GM21360 (cell line): ENCODE data around the gene IER5.

Experiments
- ATAC-seq: cut with Tn5 transposase; IDR thresholded peaks from one replicate; pipeline ENCODE4 v1.9.1; 2021; ENCODE audit warnings: mild to moderate bottlenecking, moderate library complexity; ENCODE audit not compliant: unreplicated experiment

The IER5 gene

GRCh38 chr1:181131255-181131941 is 42.9 kb downstream of the IER5 start:
- ATAC-seq, result peak; percentile 30

- no peak for ATAC-seq
These were observed 45.0 kb downstream of the IER5 start for GRCh38 chr1:181133441-181133951.

DNA sequence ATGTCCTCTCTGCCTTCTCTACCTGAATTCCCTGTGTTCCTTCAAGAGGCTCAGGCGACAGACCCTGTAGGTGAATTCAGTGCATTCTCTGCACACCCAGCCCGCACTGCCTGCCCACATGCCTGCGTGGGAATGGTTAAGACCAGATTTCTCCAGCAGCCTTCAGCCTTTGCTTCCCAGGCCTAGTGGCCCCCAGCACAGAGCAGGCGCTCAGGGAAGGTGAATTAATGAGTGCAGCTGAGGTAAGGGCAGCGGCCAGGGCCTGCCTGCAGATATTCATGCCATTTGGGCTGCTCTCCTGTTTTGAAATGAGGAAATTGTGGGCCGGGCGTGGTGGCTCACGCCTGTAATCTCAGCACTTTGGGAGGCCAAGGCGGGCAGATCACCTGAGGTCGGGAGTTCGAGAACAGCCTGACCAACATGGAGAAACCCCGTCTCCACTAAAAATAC is 45.5 kb downstream of the IER5 start:
- no peak for ATAC-seq

DNA sequence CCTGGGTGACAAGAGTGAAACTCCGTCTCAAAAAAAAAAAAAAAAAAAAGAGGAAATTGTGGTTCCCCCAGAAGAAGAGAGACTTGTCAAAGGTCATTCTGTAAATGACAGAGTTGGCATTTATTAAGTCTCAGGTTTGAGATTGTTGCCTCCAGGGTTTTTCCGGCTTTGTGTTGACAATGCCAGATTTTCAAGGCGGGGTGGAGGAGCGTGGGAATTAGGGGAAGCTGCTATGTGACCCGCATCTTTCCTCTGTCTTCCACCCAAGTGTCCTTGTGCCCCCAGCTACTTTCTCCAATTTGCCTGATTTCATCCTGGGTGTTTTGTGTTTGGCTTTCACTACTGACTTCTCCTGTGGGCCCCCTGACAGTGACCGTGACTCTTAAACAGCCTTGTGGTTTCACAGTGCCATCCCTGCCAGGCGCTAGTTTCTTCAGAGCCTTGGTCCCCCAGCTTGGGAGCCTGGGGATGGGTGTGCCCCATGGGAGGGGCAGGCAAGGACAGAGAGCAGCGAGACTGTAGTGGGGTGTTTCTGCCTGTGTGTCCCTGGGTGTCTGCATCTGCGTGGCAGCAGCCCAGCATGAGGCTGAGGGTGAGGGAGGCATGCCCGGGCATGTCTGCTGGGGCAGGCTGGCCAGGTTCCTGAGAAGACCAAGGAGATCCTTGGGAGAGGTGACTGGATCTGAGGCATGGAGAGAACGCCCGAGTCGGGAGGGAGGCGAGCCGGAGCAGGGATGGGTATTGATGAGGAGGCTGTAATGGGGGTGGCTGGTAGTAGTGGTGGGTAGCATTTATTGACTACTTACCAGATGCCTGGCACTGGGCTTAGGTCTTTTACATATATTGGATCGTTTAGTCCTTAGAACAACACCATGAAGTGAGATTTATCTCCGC is 46.3 kb downstream of the IER5 start:
- peak; percentile 28 for ATAC-seq

GRCh38 chr1:181135437-181135731 is 46.9 kb downstream of the IER5 start:
- ATAC-seq, result no peak

GRCh38 chr1:181135815-181136737 is 47.6 kb downstream of the IER5 start:
- ATAC-seq, result no peak

DNA sequence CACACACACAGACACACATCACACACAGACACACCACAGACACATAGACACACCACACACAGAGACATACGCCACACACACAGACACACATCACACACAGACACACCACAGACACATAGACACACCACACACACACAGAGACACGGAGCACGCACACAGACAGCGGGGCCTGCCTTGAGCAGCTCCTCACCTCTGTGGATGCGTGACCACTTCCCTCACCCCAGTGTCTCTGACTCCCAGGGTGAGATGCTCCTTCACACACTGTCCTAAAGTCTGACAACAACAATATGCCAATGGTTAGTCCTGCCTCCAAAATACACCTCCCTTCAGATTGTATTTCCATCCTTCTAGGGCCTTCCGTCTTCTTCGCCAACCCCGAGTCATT is 48.2 kb downstream of the IER5 start:
- ATAC-seq, result no peak

DNA sequence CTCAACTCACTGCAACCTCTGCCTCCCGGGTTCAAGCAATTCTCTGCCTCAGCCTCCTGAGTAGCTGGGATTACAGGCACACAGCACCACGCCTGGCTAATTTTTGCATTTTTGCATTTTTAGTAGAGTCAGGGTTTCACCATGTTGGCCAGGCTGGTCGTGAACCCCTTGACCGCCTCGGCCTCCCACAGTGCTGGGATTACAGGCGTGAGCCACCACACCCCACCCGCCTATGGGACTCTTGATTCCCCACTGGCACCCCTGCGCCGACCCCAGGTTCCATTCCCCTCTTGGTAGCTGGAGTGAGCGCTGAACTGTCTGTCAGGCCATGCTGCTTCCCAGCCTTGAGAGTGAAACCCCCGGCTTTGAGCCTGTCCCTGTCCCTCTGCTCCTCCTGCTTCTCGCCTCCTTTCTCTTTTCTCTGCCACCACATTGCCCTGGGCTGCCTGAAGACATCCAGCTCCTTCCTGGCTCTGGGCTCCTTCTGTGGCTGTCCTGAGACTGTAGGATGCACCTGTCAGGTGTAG is 48.8 kb downstream of the IER5 start:
- ATAC-seq, result no peak

GRCh38 chr1:181139631-181140061 is 51.1 kb downstream of the IER5 start:
- ATAC-seq, result no peak

GRCh38 chr1:181140398-181140797 is 51.9 kb downstream of the IER5 start:
- ATAC-seq, result no peak

- no peak for ATAC-seq
These were observed 52.4 kb downstream of the IER5 start for GRCh38 chr1:181140891-181141290.

- ATAC-seq, result no peak
These were observed 53.0 kb downstream of the IER5 start for GRCh38 chr1:181141431-181141910.
